ENCODE data around the gene CSK.

- TF ChIP-seq CTCF (IDR thresholded peaks at IDR 0.05) = no peak
- no peak for TF ChIP-seq POLR2A (IDR thresholded peaks at IDR 0.05)
Observed at GRCh38 chr15:74821091-74821789, 39.4 kb downstream of the CSK start.
